Panc1 (cell line): ENCODE data around the gene PLEKHG2.

Experiments
- SIN3A ChIP-seq: IDR thresholded peaks from 2 replicates; pipeline ENCODE4 v1.6.1; 2012; ENCODE audit warnings: low read depth, mild to moderate bottlenecking, low read length, moderate library complexity, borderline replicate concordance; ENCODE audit not compliant: insufficient read depth
- TCF7L2 ChIP-seq: IDR thresholded peaks from 2 replicates; pipeline ENCODE4 v1.6.1; 2011; ENCODE audit warnings: mild to moderate bottlenecking, low read depth, low read length, inconsistent platforms
- TF ChIP-seq, protein P1 (sequence below): fragments of 450-650 bp; IDR thresholded peaks from 2 replicates; pipeline ENCODE4 v1.5.1; 2017; ENCODE audit warnings: mild to moderate bottlenecking
- TF ChIP-seq, protein P2 (sequence below), 2 experiments: IDR thresholded peaks; 2 replicates each; pipeline ENCODE4 v1.6.1; 2011 to 2012; ENCODE audit warnings: low read depth in 2 of 2, control low read depth in 1 of 2, low read length in 1 of 2, mild to moderate bottlenecking in 1 of 2, moderate library complexity in 1 of 2; ENCODE audit not compliant: insufficient read depth in 1 of 2

DNA sequence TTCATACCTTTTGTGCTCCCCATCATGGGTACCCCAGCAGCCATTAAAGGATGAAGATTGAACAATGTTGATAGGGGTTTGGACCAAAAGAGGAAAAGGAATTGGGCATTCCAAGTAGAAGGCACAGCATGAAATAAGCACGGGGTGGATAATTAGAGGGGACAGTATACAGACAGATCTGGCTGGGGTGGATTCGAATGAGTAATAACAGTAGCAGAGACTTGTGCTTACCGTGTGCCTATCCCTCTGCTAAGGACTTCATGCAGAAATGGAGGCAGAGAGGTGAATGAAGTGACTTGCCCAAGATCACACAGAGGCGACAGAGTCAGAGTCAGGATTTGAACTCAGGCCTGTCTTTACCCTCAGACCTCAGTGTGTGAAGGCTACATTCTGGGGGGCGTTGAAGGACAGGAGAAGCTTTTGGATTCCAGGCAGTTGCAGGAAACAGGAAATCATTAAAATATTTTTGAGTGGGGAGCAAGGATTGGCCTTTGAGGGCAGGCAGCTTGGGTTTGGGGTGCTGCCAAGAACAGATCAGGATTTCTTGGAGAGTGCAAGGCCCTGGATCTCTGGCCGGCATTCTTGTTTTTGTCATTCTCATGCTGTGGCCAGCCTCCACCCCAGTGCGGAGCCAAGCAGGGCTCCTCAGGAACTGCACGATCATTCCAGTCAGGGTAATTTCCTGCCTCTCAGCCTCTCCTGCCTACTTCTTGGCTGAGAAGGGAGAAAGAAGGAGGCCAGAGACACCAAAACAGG lies 40.2 kb upstream of the PLEKHG2 start:
- TF ChIP-seq TCF7L2 (no peak), SIN3A (no peak)
- TF ChIP-seq, protein P1, sequence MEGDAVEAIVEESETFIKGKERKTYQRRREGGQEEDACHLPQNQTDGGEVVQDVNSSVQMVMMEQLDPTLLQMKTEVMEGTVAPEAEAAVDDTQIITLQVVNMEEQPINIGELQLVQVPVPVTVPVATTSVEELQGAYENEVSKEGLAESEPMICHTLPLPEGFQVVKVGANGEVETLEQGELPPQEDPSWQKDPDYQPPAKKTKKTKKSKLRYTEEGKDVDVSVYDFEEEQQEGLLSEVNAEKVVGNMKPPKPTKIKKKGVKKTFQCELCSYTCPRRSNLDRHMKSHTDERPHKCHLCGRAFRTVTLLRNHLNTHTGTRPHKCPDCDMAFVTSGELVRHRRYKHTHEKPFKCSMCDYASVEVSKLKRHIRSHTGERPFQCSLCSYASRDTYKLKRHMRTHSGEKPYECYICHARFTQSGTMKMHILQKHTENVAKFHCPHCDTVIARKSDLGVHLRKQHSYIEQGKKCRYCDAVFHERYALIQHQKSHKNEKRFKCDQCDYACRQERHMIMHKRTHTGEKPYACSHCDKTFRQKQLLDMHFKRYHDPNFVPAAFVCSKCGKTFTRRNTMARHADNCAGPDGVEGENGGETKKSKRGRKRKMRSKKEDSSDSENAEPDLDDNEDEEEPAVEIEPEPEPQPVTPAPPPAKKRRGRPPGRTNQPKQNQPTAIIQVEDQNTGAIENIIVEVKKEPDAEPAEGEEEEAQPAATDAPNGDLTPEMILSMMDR, result no peak
- TF ChIP-seq, protein P2, sequence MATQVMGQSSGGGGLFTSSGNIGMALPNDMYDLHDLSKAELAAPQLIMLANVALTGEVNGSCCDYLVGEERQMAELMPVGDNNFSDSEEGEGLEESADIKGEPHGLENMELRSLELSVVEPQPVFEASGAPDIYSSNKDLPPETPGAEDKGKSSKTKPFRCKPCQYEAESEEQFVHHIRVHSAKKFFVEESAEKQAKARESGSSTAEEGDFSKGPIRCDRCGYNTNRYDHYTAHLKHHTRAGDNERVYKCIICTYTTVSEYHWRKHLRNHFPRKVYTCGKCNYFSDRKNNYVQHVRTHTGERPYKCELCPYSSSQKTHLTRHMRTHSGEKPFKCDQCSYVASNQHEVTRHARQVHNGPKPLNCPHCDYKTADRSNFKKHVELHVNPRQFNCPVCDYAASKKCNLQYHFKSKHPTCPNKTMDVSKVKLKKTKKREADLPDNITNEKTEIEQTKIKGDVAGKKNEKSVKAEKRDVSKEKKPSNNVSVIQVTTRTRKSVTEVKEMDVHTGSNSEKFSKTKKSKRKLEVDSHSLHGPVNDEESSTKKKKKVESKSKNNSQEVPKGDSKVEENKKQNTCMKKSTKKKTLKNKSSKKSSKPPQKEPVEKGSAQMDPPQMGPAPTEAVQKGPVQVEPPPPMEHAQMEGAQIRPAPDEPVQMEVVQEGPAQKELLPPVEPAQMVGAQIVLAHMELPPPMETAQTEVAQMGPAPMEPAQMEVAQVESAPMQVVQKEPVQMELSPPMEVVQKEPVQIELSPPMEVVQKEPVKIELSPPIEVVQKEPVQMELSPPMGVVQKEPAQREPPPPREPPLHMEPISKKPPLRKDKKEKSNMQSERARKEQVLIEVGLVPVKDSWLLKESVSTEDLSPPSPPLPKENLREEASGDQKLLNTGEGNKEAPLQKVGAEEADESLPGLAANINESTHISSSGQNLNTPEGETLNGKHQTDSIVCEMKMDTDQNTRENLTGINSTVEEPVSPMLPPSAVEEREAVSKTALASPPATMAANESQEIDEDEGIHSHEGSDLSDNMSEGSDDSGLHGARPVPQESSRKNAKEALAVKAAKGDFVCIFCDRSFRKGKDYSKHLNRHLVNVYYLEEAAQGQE (IDR thresholded peaks at IDR 0.05; ENCODE audit: insufficient read depth in 1 of 2, low read depth in 2 of 2, low read length in 1 of 2), result no peak
